ENCODE measurements around the gene ZNF442.
"Not testable (repeated sequence)": the region's sequence is repeated elsewhere in the genome, so short reads cannot be mapped to it uniquely, and the experiment has no call there.

ZNF442 gene

DNA sequence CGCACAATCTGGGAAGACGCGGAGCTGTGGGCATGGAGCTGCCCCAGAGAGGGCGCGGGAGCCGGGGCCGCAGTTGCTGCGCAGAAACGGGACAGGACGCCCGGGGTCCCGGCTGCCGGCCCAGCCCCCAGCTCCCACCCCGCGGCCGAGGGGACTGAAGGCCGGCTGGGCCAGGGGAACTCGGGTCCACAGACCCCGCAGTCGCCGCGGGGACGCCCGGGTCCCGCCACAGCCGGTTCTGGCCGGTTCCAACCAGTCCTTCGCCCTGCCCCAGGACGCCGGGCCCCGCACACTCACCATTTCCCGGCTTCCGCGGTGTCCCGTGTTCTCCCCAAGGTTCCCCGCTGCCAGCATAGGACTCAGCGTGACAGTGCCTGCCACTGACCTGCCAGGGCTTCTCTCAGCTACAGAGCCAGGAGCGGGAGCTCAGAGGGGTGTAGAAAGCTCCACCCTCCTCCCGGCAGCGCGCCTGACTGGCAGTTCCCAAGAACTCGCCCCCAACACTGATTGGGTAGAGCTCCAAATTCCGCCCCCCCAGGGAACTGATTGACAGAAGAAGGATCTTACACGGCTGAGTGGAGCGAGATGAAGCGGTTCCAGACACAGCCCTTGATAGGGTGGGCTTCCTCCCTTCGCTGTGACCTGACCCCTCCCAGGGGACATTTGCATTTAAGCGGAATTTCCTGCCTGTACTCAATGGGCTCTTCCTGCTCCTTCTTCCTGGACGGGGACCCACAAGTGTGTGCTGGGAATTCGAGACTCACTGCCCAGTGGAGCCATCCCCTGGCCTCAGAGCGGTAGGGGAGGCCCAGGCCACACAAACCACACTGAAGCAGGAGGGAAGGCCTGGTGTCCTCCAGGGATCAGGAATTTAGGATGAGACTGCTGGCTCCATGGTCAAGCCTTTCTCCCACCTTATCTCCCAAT lies at the start of gene ZNF442:
Gene ZNF442 (minus strand): TSS at position 448 of the 927 bp plus-strand sequence. CDS start 2,052 bp downstream, outside the sequence.
- H3K36me3 Mint-ChIP-seq (ENCODE audit: low read depth): peaks cover 8% of the 10 kb centered on the region
- peaks cover 5% of the 10 kb centered on the region for H3K9me3 Mint-ChIP-seq
- H3K4me1 Mint-ChIP-seq (ENCODE audit: low read depth): peaks cover 20% of the 10 kb centered on the region
- H3K27me3 Mint-ChIP-seq: no peaks in the 10 kb centered on the region
- DNase-seq: peak; percentile 86
- H3K4me3 Mint-ChIP-seq: peak within 1 kb of the TSS; percentile 91
- peak within 1 kb of the TSS; percentile 73 for H3K27ac Mint-ChIP-seq

DNA sequence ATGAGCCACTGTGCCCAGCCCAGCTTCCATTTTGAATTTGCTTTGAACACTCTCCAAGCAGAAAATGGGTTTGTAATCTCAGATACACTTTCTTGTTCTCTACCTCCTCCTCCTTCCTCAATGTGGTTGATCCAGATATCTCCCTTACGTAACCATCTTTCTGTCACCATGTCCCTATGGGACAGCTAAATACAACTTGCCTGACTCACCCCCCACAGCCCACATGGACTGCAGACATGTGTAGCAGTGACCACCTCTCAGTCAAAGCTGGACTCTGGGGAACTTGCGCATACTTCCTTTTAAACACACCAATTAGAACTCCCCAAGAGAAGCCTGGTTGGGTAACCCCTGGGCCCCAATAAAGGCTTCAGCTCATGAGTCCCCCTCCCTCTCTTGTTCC lies 46.4 kb upstream of the ZNF442 start:
- Mint-ChIP-seq H3K4me1 (ENCODE audit: low read depth) (no peaks in the 10 kb centered on the region), H3K4me3 (no peak overlapping the region), H3K27me3 (no peaks in the 10 kb centered on the region), H3K36me3 (ENCODE audit: low read depth) (peaks cover 20% of the 10 kb centered on the region), H3K27ac (no peak overlapping the region), H3K9me3 (peaks cover 22% of the 10 kb centered on the region)
- no peak for DNase-seq

DNA sequence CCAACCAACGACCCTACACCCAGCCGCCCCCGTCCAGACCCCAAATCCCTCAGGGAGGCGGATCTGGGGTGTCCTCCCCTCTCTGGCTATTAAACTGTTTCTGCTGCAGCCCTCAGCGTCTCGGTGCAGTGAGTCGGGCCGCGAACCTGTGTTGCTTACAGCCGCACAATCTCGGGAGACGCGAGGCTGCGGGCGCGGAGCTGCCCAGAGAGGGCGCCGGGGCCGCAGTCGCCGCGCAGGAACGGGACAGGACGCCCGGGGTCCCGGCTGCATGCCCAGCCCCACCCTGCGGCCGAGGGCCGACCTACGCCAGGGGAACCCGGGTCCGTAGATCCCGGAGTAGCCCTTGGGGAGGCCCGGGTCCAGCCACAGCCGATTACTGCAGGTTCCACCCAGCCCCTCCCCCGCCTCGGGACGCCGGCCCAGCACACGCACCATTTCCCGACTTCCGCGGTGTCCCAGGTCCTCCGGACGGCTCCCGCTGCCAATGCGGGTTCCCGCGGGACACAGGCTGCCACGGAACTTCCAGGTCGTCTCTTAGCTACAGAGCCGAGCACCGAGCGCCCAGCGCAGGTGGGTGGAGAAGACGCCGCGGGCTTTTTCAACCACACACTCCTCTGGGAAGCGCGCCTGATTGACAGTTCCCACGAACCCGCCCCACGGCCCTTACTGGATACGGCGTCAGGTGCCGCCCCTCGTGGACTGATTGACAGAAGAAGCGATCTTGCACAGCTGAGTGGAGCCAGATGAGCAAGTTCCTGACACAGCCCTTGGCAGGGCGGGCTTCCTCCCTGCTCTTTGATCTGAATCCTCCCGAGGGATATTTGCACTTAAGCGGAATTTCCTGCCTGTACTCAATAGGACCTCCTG lies 35.4 kb upstream of the ZNF442 start, which contains the start of gene ZNF799:
Gene ZNF799 (minus strand): TSS at position 639 of the 870 bp plus-strand sequence. CDS start 201 bp downstream, at position 438.
- H3K36me3 Mint-ChIP-seq (ENCODE audit: low read depth): peaks cover 31% of the 10 kb centered on the region
- H3K4me1 Mint-ChIP-seq (ENCODE audit: low read depth): peaks cover 20% of the 10 kb centered on the region
- peaks cover 11% of the 10 kb centered on the region for H3K9me3 Mint-ChIP-seq
- DNase-seq: peak; percentile 90
- peak within 1 kb of the TSS; percentile 84 for H3K27ac Mint-ChIP-seq
- peak within 1 kb of the TSS; percentile 89 for H3K4me3 Mint-ChIP-seq
- H3K27me3 Mint-ChIP-seq: no peaks in the 10 kb centered on the region

DNA sequence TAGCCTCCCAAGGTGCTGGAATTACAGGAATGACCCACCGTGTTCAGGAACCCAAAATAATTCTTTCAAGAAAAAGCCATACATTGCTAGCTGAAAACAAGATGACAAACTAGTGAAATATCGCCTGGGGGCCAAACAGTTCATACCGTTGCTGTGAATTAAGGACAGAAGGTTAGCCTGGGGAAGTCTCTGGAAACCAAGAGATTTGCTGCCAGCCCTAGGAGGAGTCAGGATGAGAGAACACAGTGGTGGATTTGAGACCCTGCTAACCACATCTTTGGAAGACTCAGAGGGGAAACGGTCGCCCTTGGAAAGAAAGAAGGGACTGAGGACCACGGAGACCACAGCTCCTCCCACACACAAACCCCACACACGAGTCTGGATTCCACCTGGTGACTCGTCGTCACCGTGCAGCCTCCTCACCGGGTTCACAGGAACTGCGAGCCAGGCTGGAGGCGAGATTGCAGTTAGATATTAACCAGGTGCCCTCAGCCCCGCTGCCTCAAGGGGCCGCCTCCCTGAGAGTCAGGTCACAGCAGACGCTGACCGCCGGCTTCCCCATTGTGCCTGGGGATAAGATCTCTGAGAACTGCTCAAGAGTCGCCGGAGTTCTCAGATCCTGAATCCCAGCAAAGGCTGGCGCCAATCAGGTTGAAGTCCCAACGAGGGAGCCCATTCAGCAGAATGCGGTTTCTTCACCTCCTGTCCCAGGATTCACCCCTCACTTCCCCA lies 34.6 kb upstream of the ZNF442 start:
- DNase-seq: peak; percentile 56
- peak overlapping the region; percentile 89 for H3K4me3 Mint-ChIP-seq
- peaks cover 20% of the 10 kb centered on the region for H3K4me1 Mint-ChIP-seq (ENCODE audit: low read depth)
- H3K27ac Mint-ChIP-seq: peak overlapping the region; percentile 73
- H3K27me3 Mint-ChIP-seq: not testable (repeated sequence)
- H3K9me3 Mint-ChIP-seq: peaks cover 16% of the 10 kb centered on the region
- peaks cover 39% of the 10 kb centered on the region for H3K36me3 Mint-ChIP-seq (ENCODE audit: low read depth)

DNA sequence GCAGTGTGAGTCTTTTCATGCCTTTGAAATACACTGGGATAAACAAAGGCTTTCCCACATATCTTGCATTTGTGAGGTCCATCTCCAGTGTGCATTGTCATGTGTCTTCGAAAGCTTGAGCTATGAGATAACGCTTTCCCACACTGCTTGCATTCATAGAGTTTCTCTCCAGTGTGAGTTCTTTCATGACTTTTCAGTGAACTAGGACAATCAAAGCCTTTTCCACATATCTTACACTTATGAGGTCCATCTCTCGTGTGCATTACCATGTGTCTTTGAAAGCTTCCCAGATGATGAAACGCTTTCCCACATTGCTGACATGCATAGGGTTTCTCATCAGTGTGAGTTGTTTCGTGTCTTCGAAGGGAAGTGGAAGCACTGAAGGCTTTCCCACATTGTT lies 25.7 kb upstream of the ZNF442 start:
- H3K27ac Mint-ChIP-seq; DNase-seq; H3K4me3 Mint-ChIP-seq; H3K4me1 Mint-ChIP-seq (ENCODE audit: low read depth); H3K27me3 Mint-ChIP-seq: not testable (repeated sequence)
- peaks cover 62% of the 10 kb centered on the region for H3K9me3 Mint-ChIP-seq
- peaks cover 90% of the 10 kb centered on the region for H3K36me3 Mint-ChIP-seq (ENCODE audit: low read depth)

DNA sequence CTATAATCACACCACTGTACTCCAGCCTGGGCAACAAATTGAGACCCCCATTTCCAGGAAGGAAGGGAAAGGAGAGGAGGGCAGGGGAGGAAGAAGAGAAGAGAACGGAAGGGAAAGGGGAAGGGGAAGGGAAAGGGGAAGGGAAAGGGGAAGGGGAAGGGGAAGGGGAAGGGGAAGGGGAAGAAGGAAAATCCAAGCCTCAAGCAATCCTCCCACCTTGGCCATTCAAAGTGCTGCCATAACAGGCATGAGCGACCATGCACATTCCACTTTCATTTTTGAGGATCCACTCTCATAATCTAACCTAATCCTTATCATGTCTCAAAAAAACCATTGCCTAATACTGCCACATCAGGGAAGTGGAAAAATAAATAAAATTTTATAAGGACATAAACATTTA lies 20.9 kb upstream of the ZNF442 start:
- H3K9me3 Mint-ChIP-seq: peaks cover 49% of the 10 kb centered on the region
- H3K27me3 Mint-ChIP-seq; DNase-seq; H3K4me3 Mint-ChIP-seq; H3K27ac Mint-ChIP-seq; H3K4me1 Mint-ChIP-seq (ENCODE audit: low read depth): not testable (repeated sequence)
- H3K36me3 Mint-ChIP-seq (ENCODE audit: low read depth): peaks cover 83% of the 10 kb centered on the region

DNA sequence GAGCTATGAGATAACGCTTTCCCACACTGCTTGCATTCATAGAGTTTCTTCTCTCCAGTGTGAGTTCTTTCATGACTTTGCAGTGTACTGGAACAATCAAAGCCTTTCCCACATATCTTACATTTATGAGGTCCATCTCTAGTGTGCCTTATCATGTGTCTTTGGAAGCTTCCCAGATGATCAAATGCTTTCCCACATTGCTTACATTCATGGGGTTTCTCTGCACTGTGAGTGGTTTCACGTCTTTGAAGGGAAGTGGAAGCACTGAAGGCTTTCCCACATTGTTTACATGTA lies 14.9 kb upstream of the ZNF442 start:
- H3K36me3 Mint-ChIP-seq (ENCODE audit: low read depth): peaks cover 77% of the 10 kb centered on the region

DNA sequence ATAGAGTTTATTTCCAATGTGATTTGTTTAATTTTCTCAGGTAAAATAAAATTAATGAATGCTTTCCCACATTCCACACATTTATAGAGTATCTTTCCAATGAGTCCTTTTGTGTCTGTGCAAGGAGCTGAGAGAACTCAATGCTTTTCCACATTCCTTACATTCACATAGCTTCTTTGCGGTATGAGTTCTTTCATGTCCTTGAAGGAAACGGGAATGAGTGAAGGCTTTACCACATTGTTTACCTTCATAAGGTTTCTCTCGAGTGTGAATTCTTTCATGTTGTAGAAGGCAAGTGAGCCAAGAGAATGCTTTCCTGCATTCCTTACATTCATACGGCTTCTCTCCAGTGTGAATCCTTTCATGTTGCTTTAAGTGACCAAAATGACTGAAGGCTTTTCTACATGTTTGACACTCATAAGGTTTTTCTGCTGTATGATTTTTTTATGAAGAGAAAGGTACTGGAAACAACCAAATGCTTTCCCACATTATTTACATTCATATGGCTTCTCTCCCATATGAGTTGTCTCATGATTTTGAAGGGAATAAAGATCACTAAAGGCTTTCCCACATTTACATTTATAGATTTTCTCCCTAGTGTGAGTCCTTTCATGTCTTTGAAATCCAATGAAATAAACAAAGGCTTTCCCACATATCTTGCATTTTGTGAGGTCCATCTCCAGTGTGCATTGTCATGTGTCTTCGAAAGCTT lies 14.4 kb upstream of the ZNF442 start:
- H3K4me3 Mint-ChIP-seq: no peak overlapping the region
- DNase-seq: no peak
- H3K36me3 Mint-ChIP-seq (ENCODE audit: low read depth): peaks cover 72% of the 10 kb centered on the region
- no peaks in the 10 kb centered on the region for H3K4me1 Mint-ChIP-seq (ENCODE audit: low read depth)
- peaks cover 57% of the 10 kb centered on the region for H3K9me3 Mint-ChIP-seq
- no peak overlapping the region for H3K27ac Mint-ChIP-seq
- H3K27me3 Mint-ChIP-seq: no peaks in the 10 kb centered on the region

More for the DNA sequence above, 14.9 kb upstream of the ZNF442 start:
- H3K4me1 Mint-ChIP-seq (ENCODE audit: low read depth): no peaks in the 10 kb centered on the region
- DNase-seq: no peak
- no peak overlapping the region for H3K4me3 Mint-ChIP-seq
- H3K27ac Mint-ChIP-seq: no peak overlapping the region
- H3K27me3 Mint-ChIP-seq: no peaks in the 10 kb centered on the region
- H3K9me3 Mint-ChIP-seq: peaks cover 59% of the 10 kb centered on the region

DNA sequence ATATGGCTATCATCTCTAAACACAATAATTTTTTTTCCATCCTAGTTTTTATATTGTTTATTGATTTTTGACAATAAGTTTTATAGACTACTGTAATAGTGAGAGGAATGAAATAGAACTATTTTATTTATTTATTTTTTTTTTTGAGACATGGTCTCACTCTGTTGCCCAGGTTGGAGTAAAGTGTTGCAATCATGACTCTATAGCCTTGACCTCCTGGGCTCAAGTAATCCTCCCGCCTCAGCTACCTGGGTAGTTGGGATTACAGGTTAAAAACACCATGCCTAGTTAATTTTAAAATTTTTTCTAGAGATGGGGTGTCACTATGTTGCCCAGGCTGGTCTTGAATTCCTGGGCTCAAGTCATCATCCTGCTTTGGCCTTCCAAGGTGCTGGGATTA lies 8.5 kb upstream of the ZNF442 start:
- Mint-ChIP-seq H3K36me3 (ENCODE audit: low read depth) (peaks cover 21% of the 10 kb centered on the region), H3K27me3 (no peaks in the 10 kb centered on the region)

DNA sequence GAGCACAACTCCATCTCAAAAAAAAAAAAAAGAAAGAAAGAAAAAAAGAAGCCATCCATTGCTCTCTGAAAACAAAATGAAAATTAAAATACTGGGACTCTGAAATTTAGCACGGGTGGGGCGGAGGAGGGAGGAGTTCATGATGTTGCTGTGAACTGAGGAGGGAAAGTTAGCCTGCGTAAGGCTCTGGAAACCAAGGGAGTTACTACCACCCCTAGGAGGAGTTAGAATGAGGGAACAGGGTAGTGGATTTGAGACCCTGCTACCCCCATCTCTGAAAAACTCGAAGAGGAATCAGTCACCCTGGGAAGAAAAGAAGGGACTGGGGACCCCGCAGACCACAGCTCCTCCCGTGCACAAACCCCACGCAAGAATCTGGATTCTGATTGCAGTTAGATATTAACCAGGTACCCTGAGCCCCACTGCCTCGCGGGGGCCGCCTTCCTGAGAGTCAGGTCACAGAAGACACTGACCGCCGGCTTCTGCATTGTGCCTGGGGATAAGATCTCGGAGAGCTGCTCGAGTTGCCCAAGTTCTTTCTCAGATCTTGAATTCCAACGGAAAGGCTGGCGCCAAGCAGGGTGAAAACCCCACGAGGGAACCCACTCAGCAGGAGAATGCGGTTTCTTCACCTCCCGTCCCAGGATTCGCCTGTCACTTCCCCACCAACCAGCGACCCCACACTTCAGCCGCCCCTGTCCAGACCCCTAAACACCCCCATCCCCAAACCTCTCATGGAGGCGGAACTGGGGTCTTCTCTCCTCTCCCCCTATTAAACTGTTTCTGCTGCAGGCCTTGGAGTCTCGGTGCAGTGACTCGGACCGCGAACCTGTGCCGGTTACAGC lies 870 bp downstream of the ZNF442 start:
- peak overlapping the region; percentile 37 for H3K27ac Mint-ChIP-seq
- H3K4me1 Mint-ChIP-seq (ENCODE audit: low read depth): peaks cover 20% of the 10 kb centered on the region
- H3K9me3 Mint-ChIP-seq: peaks cover 5% of the 10 kb centered on the region
- no peaks in the 10 kb centered on the region for H3K27me3 Mint-ChIP-seq
- peak; percentile 44 for DNase-seq
- peaks cover 8% of the 10 kb centered on the region for H3K36me3 Mint-ChIP-seq (ENCODE audit: low read depth)
- H3K4me3 Mint-ChIP-seq: peak overlapping the region; percentile 91

More for the DNA sequence above, 8.5 kb upstream of the ZNF442 start:
- DNase-seq: no peak
- Mint-ChIP-seq H3K27ac (no peak overlapping the region), H3K4me1 (ENCODE audit: low read depth) (no peaks in the 10 kb centered on the region), H3K4me3 (no peak overlapping the region), H3K9me3 (peaks cover 34% of the 10 kb centered on the region)

DNA sequence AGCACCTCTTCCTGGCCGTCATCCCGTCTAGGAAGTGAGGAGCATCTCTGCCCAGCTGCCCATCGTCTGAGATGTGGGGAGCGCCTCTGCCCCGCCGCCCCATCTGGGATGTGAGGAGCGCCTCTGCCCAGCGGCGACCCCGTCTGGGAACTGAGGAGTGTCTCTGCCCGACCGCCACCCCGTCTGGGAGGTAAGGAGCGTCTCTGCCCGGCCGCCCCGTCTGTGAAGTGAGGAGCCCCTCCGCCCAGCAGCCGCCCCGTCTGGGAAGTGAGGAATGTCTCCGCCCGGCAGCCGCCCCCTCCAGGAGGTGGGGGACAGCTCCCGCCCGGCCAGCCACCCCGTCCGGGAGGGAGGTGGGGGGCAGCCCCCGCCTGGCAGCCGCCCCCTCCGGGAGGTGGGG lies 3.2 kb downstream of the ZNF442 start:
- not testable (repeated sequence) for DNase-seq, H3K27me3 Mint-ChIP-seq, H3K27ac Mint-ChIP-seq, H3K4me3 Mint-ChIP-seq
- peaks cover 20% of the 10 kb centered on the region for H3K9me3 Mint-ChIP-seq
- H3K36me3 Mint-ChIP-seq (ENCODE audit: low read depth): peaks cover 15% of the 10 kb centered on the region
- peaks cover 20% of the 10 kb centered on the region for H3K4me1 Mint-ChIP-seq (ENCODE audit: low read depth)

DNA sequence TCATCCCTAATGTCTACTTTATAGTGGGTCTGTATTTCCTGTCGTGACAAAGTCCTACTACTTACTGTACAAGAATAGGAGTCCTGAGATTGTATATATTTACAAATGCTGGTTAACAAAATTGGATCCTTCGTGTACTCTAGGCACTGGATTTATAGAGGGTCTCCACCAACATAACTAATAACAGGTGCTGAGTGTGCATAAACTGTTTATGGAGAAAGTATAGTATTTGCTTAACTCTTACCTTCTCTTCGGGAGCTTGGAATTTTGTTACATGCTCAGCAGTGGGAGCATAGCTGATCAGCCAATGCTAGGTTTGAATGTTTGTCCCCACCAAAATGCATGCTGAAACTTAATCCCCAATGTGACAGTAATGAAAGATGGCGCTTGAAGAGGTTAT lies 12.1 kb downstream of the ZNF442 start:
- Mint-ChIP-seq H3K4me3 (no peak overlapping the region), H3K27me3 (no peaks in the 10 kb centered on the region), H3K36me3 (ENCODE audit: low read depth) (peaks cover 69% of the 10 kb centered on the region), H3K9me3 (peaks cover 57% of the 10 kb centered on the region), H3K27ac (no peak overlapping the region), H3K4me1 (ENCODE audit: low read depth) (no peaks in the 10 kb centered on the region)
- DNase-seq: no peak

DNA sequence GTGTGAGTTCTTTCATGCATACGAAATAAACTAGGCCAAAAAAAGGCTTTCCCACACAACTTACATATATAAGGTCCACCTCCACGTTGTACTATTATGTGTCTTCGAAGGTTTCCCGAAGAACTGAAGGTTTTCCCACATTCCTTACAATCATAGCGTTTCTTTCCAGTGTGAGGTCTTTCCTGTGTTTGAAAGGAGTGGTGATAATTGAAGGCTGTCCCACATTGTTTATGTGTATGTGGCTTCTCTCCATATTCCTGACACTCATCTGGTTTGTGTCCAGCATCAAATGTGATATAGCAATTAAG lies 14.6 kb downstream of the ZNF442 start:
- no peaks in the 10 kb centered on the region for H3K4me1 Mint-ChIP-seq (ENCODE audit: low read depth)
- peaks cover 68% of the 10 kb centered on the region for H3K36me3 Mint-ChIP-seq (ENCODE audit: low read depth)
- DNase-seq: no peak
- H3K9me3 Mint-ChIP-seq: peaks cover 61% of the 10 kb centered on the region
- no peak overlapping the region for H3K4me3 Mint-ChIP-seq
- H3K27ac Mint-ChIP-seq: no peak overlapping the region
- no peaks in the 10 kb centered on the region for H3K27me3 Mint-ChIP-seq

Data from activated T-cell treated with anti-CD3 and anti-CD28 coated beads, Interleukin-2, amount 50 U/mL, for 24 hours (primary cell).